Sigmoid colon (tissue), 3 donors: ENCODE measurements around the gene CTNNA2.

ENCODE experiments used
- POLR2A ChIP-seq, 2 donors: fragments of 450-650 bp; IDR thresholded peaks; one replicate each; pipeline ENCODE4 v1.6.1; 2016; ENCODE audit warnings: antibody characterized with exemption in 2 of 2, mild to moderate bottlenecking in 2 of 2, moderate library complexity in 2 of 2
- TF ChIP-seq, protein P1 (sequence below), 4 experiments: fragments of 450-650 bp in 3 of 4; fragments of 200-600 bp in 1 of 4; IDR thresholded peaks; one replicate each; pipeline ENCODE4 v1.5.1; 2016 to 2019; ENCODE audit warnings: antibody characterized with exemption in 4 of 4, mild to moderate bottlenecking in 3 of 4, moderate library complexity in 2 of 4

DNA sequence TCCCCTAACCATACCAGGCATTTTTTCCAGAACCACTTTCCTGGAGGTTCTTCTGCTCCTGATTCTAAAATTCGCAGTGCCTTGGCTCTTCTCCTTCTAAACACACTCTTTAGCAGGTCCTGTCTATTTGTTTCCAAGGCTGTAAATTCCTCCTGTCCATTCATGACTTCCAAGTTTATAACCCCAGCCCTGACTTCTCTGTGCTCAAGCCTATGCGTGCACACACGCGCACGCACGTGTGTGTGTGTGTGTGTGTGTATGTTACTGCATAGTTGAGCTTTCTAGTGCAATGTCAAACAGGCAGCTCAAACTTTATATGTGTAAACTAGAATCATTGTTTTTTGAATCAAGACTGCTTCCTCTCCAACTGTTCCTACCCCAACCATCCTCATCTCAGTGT lies 454.0 kb downstream of the CTNNA2 start:
- TF ChIP-seq, protein P1, sequence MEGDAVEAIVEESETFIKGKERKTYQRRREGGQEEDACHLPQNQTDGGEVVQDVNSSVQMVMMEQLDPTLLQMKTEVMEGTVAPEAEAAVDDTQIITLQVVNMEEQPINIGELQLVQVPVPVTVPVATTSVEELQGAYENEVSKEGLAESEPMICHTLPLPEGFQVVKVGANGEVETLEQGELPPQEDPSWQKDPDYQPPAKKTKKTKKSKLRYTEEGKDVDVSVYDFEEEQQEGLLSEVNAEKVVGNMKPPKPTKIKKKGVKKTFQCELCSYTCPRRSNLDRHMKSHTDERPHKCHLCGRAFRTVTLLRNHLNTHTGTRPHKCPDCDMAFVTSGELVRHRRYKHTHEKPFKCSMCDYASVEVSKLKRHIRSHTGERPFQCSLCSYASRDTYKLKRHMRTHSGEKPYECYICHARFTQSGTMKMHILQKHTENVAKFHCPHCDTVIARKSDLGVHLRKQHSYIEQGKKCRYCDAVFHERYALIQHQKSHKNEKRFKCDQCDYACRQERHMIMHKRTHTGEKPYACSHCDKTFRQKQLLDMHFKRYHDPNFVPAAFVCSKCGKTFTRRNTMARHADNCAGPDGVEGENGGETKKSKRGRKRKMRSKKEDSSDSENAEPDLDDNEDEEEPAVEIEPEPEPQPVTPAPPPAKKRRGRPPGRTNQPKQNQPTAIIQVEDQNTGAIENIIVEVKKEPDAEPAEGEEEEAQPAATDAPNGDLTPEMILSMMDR (IDR thresholded peaks at IDR 0.05): no peak
- no peak for TF ChIP-seq POLR2A (IDR thresholded peaks at IDR 0.05)
